HCT116 (cell line): ENCODE measurements around the gene OXTR. TPM values are rescaled to one million over a fixed set of nuclear protein-coding genes. Genes with fewer than 3 reads are reported as not detected.

Experiments
- ATAC-seq: fragments of 200-7000 bp; cut with Tn5 transposase; 2 replicates; pipeline ENCODE4 v1.9.1; 2020; ENCODE audit warnings: mild to moderate bottlenecking, moderate library complexity
- BruUV-seq: library from RNA; stranded (reverse); fragments of 400-500 nt; replicated peaks from 2 replicates; lab custom pipeline; 2021; lab: Mats Ljungman, UMichigan
- CTCF ChIA-PET: fragments of 300-600 bp; sonication (Branson Sonifier 250); formaldehyde crosslinking; loops from one replicate; lab custom pipeline; 2021; ENCODE audit warnings: antibody characterized with exemption; lab: Charles Lee
- POLR2A ChIA-PET: fragments of 300-600, 350-600 bp; sonication (Branson Sonifier 250); formaldehyde crosslinking; loops from one replicate; lab custom pipeline; 2021; ENCODE audit warnings: antibody characterized with exemption; lab: Charles Lee
- RAD21 ChIA-PET, 2 experiments: fragments of 300-600 bp; sonication (Branson Sonifier 250); formaldehyde crosslinking; loops; one replicate each; lab custom pipeline; 2023; ENCODE audit warnings: low total read pairs in 2 of 2; ENCODE audit not compliant: uncharacterized antibody in 2 of 2, unreplicated experiment in 2 of 2, low non-redundant PET in 1 of 2; lab: Charles Lee
- DNase-seq: peaks from one replicate; pipeline ENCODE4 v3.0.0-alpha.2; 2010; ENCODE audit warnings: low read depth, low spot score
- H2AFZ ChIP-seq: fragments of 200-600 bp; shearing (Covaris generic), sonication (generic); 2 replicates; pipeline ENCODE4 v1.6.1; 2017; ENCODE audit warnings: low read depth, mixed run types, mixed read lengths, antibody characterized with exemption, low read length; ENCODE audit not compliant: poor library complexity, severe bottlenecking
- H3K27ac ChIP-seq: 2 replicates; pipeline ENCODE4 v1.5.1; 2012; ENCODE audit warnings: low read depth, low read length
- H3K27me3 ChIP-seq: fragments of 200-600 bp; sonication (generic); 2 replicates; pipeline ENCODE4 v1.6.1; 2016; ENCODE audit warnings: mixed run types, low read length, mixed read lengths; ENCODE audit not compliant: insufficient read depth
- H3K36me3 ChIP-seq, 2 experiments: fragments of 200-500 bp in 1 of 2; fragments of 200-600 bp in 1 of 2; sonication (Bioruptor generic) in 1 of 2; sonication (generic) in 1 of 2; 2 replicates each; pipeline versions ENCODE4 v1.5.1 to v1.6.1; 2014 to 2016; ENCODE audit warnings: low read length in 2 of 2, inconsistent platforms in 1 of 2, mixed read lengths in 1 of 2, mixed run types in 1 of 2; ENCODE audit not compliant: insufficient read depth in 2 of 2, control insufficient read depth in 1 of 2
- H3K4me1 ChIP-seq, 2 experiments: fragments of 200-600 bp in 1 of 2; sonication (generic) in 1 of 2; 2 replicates each; pipeline versions ENCODE4 v1.5.1 to v1.6.1; 2012 to 2017; ENCODE audit warnings: low read length in 2 of 2, inconsistent platforms in 1 of 2, mild to moderate bottlenecking in 1 of 2, mixed read lengths in 1 of 2, mixed run types in 1 of 2, moderate library complexity in 1 of 2; ENCODE audit not compliant: insufficient read depth in 2 of 2, control insufficient read depth in 1 of 2
- H3K4me2 ChIP-seq: fragments of 200-600 bp; sonication (generic); 2 replicates; pipeline ENCODE4 v1.6.1; 2017; ENCODE audit warnings: mixed run types, low read length, mixed read lengths
- H3K4me3 ChIP-seq, 2 experiments: fragments of 200-600 bp in 1 of 2; sonication (generic) in 1 of 2; replicated peaks in 1 of 2; 2 replicates each; pipeline ENCODE4 v1.5.1; 2011 to 2016; ENCODE audit warnings: low read length in 2 of 2, control low read depth in 1 of 2, low read depth in 1 of 2, mild to moderate bottlenecking in 1 of 2, mixed read lengths in 1 of 2, mixed run types in 1 of 2
- H3K79me2 ChIP-seq: fragments of 200-600 bp; sonication (generic); 2 replicates; pipeline ENCODE4 v1.6.1; 2017; ENCODE audit warnings: mild to moderate bottlenecking, mixed run types, low read length, moderate library complexity, mixed read lengths; ENCODE audit not compliant: insufficient read depth
- H3K9ac ChIP-seq: fragments of 200-600 bp; sonication (generic); 2 replicates; pipeline ENCODE4 v1.6.1; 2016; ENCODE audit warnings: low read length, mixed read lengths
- H3K9me2 ChIP-seq: fragments of 200-600 bp; sonication (generic), shearing (Covaris generic); 2 replicates; pipeline ENCODE4 v1.6.1; 2017; ENCODE audit warnings: mixed run types, mild to moderate bottlenecking, moderate library complexity; ENCODE audit not compliant: insufficient read depth
- H3K9me3 ChIP-seq, 2 experiments: fragments of 200-500 bp in 1 of 2; fragments of 200-600 bp in 1 of 2; sonication (Bioruptor generic) in 1 of 2; sonication (generic) in 1 of 2; 2 replicates each; pipeline ENCODE4 v1.6.1; 2014 to 2017; ENCODE audit warnings: low read length in 2 of 2, mixed read lengths in 2 of 2, inconsistent platforms in 1 of 2, low read depth in 1 of 2, mild to moderate bottlenecking in 1 of 2, mixed run types in 1 of 2, moderate library complexity in 1 of 2; ENCODE audit not compliant: control insufficient read depth in 1 of 2, insufficient read depth in 1 of 2
- H4K20me1 ChIP-seq: fragments of 200-600 bp; sonication (generic), shearing (Covaris generic); 2 replicates; pipeline ENCODE4 v1.6.1; 2017; ENCODE audit warnings: mixed run types, mild to moderate bottlenecking, moderate library complexity; ENCODE audit not compliant: insufficient read depth
- ATF3 ChIP-seq: IDR thresholded peaks from 2 replicates; pipeline ENCODE4 v1.6.1; 2012
- CBX3 ChIP-seq: IDR thresholded peaks from 2 replicates; pipeline ENCODE4 v1.6.1; 2012; ENCODE audit warnings: low read depth
- CEBPB ChIP-seq: IDR thresholded peaks from 2 replicates; pipeline ENCODE4 v1.6.1; 2012; ENCODE audit warnings: low read depth
- CTCF ChIP-seq, 3 experiments: fragments of 200-600 bp in 1 of 3; sonication (generic) in 1 of 3; IDR thresholded peaks in 2 of 3; conservative IDR thresholded peaks in 1 of 3; 2 replicates each; pipeline ENCODE4 v1.5.1; 2012 to 2017; ENCODE audit warnings: low read depth in 2 of 3, low read length in 2 of 3, antibody characterized with exemption in 1 of 3, borderline replicate concordance in 1 of 3, control low read depth in 1 of 3, mild to moderate bottlenecking in 1 of 3, mixed read lengths in 1 of 3, mixed run types in 1 of 3, moderate library complexity in 1 of 3; ENCODE audit not compliant: insufficient read depth in 1 of 3
- EGR1 ChIP-seq: IDR thresholded peaks from 2 replicates; pipeline ENCODE4 v1.6.1; 2012; ENCODE audit warnings: low read depth
- ELF1 ChIP-seq: IDR thresholded peaks from 2 replicates; pipeline ENCODE4 v1.6.1; 2012; ENCODE audit warnings: low read depth, borderline replicate concordance
- EZH2 ChIP-seq: fragments of 200-600 bp; sonication (generic); IDR thresholded peaks from 2 replicates; pipeline ENCODE4 v1.6.1; 2017; ENCODE audit warnings: antibody characterized with exemption, mixed run types
- EZH2phosphoT487 ChIP-seq: fragments of 200-600 bp; IDR thresholded peaks from 2 replicates; pipeline ENCODE4 v1.6.1; 2018; ENCODE audit warnings: antibody characterized with exemption, borderline replicate concordance
- FOSL1 ChIP-seq: IDR thresholded peaks from 2 replicates; pipeline ENCODE4 v1.6.1; 2012; ENCODE audit warnings: low read depth
- JUND ChIP-seq: IDR thresholded peaks from 2 replicates; pipeline ENCODE4 v1.6.1; 2012
- MAX ChIP-seq: IDR thresholded peaks from 2 replicates; pipeline ENCODE4 v1.6.1; 2012
- POLR2A ChIP-seq: IDR thresholded peaks from 2 replicates; pipeline ENCODE4 v1.7.0; 2011; ENCODE audit warnings: borderline replicate concordance; ENCODE audit not compliant: insufficient read depth, insufficient read length; ENCODE audit errors: extremely low read depth
- POLR2AphosphoS5 ChIP-seq: IDR thresholded peaks from 2 replicates; pipeline ENCODE4 v1.6.1; 2011; ENCODE audit warnings: mild to moderate bottlenecking, low read depth, low read length, moderate library complexity
- RAD21 ChIP-seq: IDR thresholded peaks from 2 replicates; pipeline ENCODE4 v1.6.1; 2012; ENCODE audit warnings: low read depth, mild to moderate bottlenecking
- REST ChIP-seq: IDR thresholded peaks from 2 replicates; pipeline ENCODE4 v1.6.1; 2012; ENCODE audit warnings: low read depth
- SIN3A ChIP-seq: IDR thresholded peaks from 2 replicates; pipeline ENCODE4 v1.6.1; 2012; ENCODE audit warnings: low read depth
- SP1 ChIP-seq: IDR thresholded peaks from 2 replicates; pipeline ENCODE4 v1.6.1; 2012; ENCODE audit warnings: low read depth
- SRF ChIP-seq: IDR thresholded peaks from 2 replicates; pipeline ENCODE4 v1.6.1; 2012; ENCODE audit warnings: low read depth
- YY1 ChIP-seq: IDR thresholded peaks from 2 replicates; pipeline ENCODE4 v1.6.1; 2011; ENCODE audit warnings: low read length, low read depth, moderate library complexity, mild to moderate bottlenecking; ENCODE audit not compliant: insufficient replicate concordance; ENCODE audit errors: extremely low read depth
- ZFX ChIP-seq: fragments of 450-650 bp; IDR thresholded peaks from 2 replicates; pipeline ENCODE4 v1.6.1; 2017
- ZNF274 ChIP-seq: fragments of 200-500 bp; sonication (Bioruptor generic); IDR thresholded peaks from 2 replicates; pipeline ENCODE4 v1.6.1; 2014; ENCODE audit warnings: mild to moderate bottlenecking, low read depth, low read length, inconsistent platforms
- intact Hi-C: fragments of 100-400 bp; cut with micrococcal nuclease; formaldehyde crosslinking; loops from 2 replicates; pipeline ENCODE4 v1.10.0; 2022
- total RNA-seq: library from RNA; stranded (reverse); gene quantifications from one replicate; pipeline ENCODE4 v1.2.1, GENCODE V29; 2021; ENCODE audit not compliant: unreplicated experiment

The OXTR gene
- total RNA-seq, 1 experiment from 2014 or later, result 1.3 TPM

- no peak for TF ChIP-seq EZH2phosphoT487
- no peak for TF ChIP-seq ZFX
- no peak for TF ChIP-seq POLR2A
Observed at GRCh38 chr3:8732413-8732812, 37.0 kb downstream of the OXTR start (continued).

- no peaks in the 10 kb centered on the region for H3K36me3 ChIP-seq
- DNase-seq (no peak), ATAC-seq (no peak)
- ChIA-PET POLR2A (interaction anchor here (1.1 kb wide), 1 partner anchor 9 kb away, joined by 3 read pairs; no protein-coding TSS in a partner anchor), CTCF (no interaction called here), RAD21 (no interaction called here)
- no peaks in the 10 kb centered on the region for H3K79me2 ChIP-seq
- TF ChIP-seq EZH2, result no peak
- TF ChIP-seq EGR1, result no peak
- no peak for TF ChIP-seq ATF3
- TF ChIP-seq SP1, result no peak
- no peak for TF ChIP-seq FOSL1
- no peak for TF ChIP-seq POLR2AphosphoS5
- no peak for TF ChIP-seq MAX
- TF ChIP-seq SIN3A, result no peak
- TF ChIP-seq ELF1, result no peak
- no peak for TF ChIP-seq CEBPB
- no peak for TF ChIP-seq CTCF (IDR thresholded peaks at IDR 0.05 in 2 of 3, conservative IDR thresholded peaks at IDR 0.05 in 1 of 3; ENCODE audit: borderline replicate concordance in 1 of 3, insufficient read depth in 1 of 3, low read depth in 2 of 3, low read length in 2 of 3)
- TF ChIP-seq REST, result no peak
- no peak for TF ChIP-seq YY1
- TF ChIP-seq ZNF274, result no peak
- no peak for TF ChIP-seq JUND
- no peak for TF ChIP-seq RAD21
- no peak for TF ChIP-seq POLR2A
- TF ChIP-seq SRF, result no peak
- no peak for TF ChIP-seq CBX3
- TF ChIP-seq ZFX, result no peak
- no peak overlapping the region for H3K9ac ChIP-seq
- H3K4me1 ChIP-seq, result peaks cover 7 to 21% of the 10 kb centered on the region in 2 experiments
- no peaks in the 10 kb centered on the region for H3K27me3 ChIP-seq
- no peak overlapping the region for H2AFZ ChIP-seq
- H3K9me3 ChIP-seq, result no peaks in the 10 kb centered on the region
- H3K4me2 ChIP-seq, result no peak overlapping the region
- H3K9me2 ChIP-seq, result no peaks in the 10 kb centered on the region
- intact Hi-C loops, result no loop called here
- H4K20me1 ChIP-seq, result no peaks in the 10 kb centered on the region
- no TSS peak for BruUV-seq
- H3K4me3 ChIP-seq, result no peak overlapping the region
- H3K27ac ChIP-seq, result no peak overlapping the region
Observed at GRCh38 chr3:8730656-8731055, 38.8 kb downstream of the OXTR start.
